ENCODE results near the gene SLFN11. TPM values are rescaled to one million over a fixed set of nuclear protein-coding genes. Genes with fewer than 3 reads are reported as not detected.
A peak's percentile ranks its signal among the peaks of the same experiment; 100 is the strongest.

The SLFN11 gene
- total RNA-seq, 4 donors from 2014 or later, result 3.3 to 11.4 (median 7.0) TPM

DNA sequence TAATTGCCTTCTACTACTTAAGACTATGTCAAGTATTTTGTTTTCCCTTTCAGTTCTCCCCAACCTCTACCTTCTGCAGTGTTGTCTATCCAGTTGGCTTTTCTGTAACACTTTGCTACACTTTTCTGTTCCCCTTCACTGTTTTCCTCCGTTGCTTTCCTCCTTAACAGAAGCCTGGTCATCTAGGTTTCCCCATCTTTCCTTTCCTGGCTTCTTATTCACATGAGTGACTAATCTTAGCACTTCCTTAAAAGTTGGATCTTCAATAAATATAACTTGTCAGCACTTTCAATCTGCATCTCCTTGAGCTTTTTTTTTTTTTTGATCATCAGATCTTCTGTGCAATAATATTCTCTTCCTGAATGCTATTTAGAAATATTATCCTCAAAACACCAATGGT lies 2.8 kb upstream of the SLFN11 start:
- TF ChIP-seq POLR2A (IDR thresholded peaks at IDR 0.05), result no peak
- TF ChIP-seq, protein P1, sequence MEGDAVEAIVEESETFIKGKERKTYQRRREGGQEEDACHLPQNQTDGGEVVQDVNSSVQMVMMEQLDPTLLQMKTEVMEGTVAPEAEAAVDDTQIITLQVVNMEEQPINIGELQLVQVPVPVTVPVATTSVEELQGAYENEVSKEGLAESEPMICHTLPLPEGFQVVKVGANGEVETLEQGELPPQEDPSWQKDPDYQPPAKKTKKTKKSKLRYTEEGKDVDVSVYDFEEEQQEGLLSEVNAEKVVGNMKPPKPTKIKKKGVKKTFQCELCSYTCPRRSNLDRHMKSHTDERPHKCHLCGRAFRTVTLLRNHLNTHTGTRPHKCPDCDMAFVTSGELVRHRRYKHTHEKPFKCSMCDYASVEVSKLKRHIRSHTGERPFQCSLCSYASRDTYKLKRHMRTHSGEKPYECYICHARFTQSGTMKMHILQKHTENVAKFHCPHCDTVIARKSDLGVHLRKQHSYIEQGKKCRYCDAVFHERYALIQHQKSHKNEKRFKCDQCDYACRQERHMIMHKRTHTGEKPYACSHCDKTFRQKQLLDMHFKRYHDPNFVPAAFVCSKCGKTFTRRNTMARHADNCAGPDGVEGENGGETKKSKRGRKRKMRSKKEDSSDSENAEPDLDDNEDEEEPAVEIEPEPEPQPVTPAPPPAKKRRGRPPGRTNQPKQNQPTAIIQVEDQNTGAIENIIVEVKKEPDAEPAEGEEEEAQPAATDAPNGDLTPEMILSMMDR (IDR thresholded peaks at IDR 0.05), result no peak
- intact Hi-C loops (cut with DNase I; ENCODE audit: low total_unique reads), result no loop called here
- H3K4me3 ChIP-seq (ENCODE audit: low read depth, poor library complexity, severe bottlenecking), result no peak overlapping the region
- no peak for DNase-seq (ENCODE audit: low spot score in 2 of 2)
- 25 to 32% methylated on average over 1 of the region's 1 CpG for whole genome bisulfite sequencing, 2 donors

DNA sequence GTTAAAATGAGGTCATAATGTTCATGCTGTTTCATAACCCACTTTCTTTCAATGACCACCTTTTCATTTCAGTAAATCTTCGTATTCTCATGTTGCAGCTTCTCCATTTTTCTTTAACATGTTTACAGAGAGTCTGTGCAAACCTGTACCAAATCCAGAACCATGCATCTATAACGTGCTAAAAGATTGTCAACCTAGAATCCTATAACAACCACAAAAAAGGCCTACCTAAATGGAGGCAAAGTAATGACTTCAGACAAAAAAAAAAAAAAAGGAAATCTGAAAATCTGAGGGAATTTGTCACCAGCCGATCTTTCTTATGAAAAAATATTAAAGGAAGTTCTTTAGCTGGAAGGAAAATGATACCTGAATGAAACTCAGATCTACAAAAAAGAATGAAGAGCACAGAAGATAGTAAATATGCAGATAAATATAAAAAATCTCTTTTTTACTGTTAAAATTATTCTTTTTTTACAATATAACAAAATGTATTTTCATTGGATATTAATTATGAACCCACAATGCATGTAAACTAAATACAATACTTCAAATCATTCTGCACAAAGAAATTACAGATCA lies 1.4 kb upstream of the SLFN11 start:
- intact Hi-C loops (cut with DNase I; ENCODE audit: low total_unique reads), result no loop called here
- DNase-seq (ENCODE audit: low spot score in 2 of 2), result no peak
- TF ChIP-seq POLR2A (IDR thresholded peaks at IDR 0.05), result no peak
- TF ChIP-seq, protein P1 (IDR thresholded peaks at IDR 0.05), result no peak
- 30 to 38% methylated on average over 3 of the region's 3 CpGs for WGBS, 2 donors
- H3K4me3 ChIP-seq (ENCODE audit: low read depth, poor library complexity, severe bottlenecking), result no peak overlapping the region

DNA sequence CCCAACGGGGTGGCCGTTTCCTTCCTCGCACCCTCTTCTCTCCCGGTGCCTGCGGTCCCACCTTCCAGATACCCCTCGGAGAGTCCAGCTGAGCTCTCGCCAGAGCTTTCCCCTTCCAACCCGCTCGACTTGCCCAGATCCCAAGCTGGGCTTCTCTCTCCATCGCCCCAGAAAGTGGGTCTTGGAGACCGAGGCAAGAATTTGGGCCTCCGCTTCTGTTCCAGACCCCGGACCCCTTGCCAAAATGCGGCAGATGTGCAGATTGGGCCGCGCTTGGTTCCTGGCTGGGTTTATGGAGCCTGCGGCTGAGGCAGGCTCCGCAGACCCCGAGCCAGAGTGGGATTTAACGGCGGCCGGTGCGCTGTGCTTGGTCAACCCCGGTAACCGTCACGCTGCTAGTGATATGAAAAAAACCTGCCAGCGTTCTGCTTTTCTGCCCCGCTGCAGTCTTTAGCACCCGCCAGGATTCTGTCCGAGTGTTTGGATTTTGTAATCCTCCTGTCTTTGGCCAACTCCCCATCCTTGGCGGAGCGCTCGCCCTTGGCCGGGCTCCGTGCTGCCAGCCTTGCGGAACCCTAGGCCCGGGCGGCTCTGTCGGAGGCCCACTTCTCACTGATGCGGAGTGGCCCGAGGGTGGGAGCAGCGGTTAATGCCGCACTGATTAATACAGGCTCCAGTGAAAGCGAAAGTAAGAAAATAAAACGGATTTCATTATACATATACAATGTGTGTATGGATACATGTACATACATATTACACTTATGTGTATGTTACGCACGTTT lies 754 bp upstream of the SLFN11 start:
- TF ChIP-seq POLR2A (IDR thresholded peaks at IDR 0.05), result no peak
- TF ChIP-seq, protein P1 (IDR thresholded peaks at IDR 0.05), result no peak
- 1 to 2% methylated on average over 38 to 46 of the region's 47 CpGs for whole genome bisulfite sequencing, 2 donors
- intact Hi-C loops (cut with DNase I; ENCODE audit: low total_unique reads), result no loop called here
- peak; percentile 34 to 93 for DNase-seq (ENCODE audit: low spot score in 2 of 2)
- H3K4me3 ChIP-seq (ENCODE audit: low read depth, poor library complexity, severe bottlenecking), result peak overlapping the region; percentile 50

DNA sequence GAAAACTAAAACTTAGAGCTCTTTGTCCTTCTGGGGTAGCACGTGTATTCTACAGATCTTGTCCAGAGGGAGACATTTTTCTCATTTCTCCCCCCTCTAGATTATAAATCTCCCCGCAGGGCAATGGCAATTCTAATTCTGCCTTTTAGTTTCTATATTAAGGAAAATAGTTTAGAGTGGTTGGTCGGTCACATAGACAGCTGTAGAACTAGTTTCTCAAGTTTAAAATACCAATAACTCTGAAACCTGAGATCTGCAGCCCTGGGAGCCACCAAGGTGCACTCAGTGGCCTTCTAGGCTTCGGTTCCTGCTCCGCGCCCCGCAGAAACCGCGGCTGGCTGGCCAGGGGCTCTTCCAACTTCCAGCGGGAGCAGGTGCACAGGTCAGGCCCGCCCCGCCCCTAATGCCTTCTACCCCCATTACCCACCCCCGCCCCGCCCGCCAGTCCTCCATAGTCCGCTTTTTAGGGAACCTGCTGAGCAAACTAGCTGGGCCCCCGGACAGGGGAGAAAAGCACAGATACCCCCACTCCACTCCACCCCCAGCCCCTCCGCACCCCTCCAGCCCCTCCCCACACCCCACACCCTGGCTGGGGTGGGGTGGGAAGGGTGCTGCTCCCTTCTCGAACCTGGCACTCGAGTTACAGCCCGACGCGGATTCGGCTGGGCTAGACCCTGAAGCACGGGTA lies 431 bp downstream of the SLFN11 start:
- WGBS, 2 donors, result 0 to 1% methylated on average over 18 to 23 of the region's 25 CpGs
- intact Hi-C loops (cut with DNase I; ENCODE audit: low total_unique reads), result no loop called here
- DNase-seq (ENCODE audit: low spot score in 2 of 2), result no peak
- no peak for TF ChIP-seq POLR2A (IDR thresholded peaks at IDR 0.05)
- TF ChIP-seq, protein P1 (IDR thresholded peaks at IDR 0.05), result no peak
- H3K4me3 ChIP-seq (ENCODE audit: low read depth, poor library complexity, severe bottlenecking), result peak overlapping the region; percentile 50

DNA sequence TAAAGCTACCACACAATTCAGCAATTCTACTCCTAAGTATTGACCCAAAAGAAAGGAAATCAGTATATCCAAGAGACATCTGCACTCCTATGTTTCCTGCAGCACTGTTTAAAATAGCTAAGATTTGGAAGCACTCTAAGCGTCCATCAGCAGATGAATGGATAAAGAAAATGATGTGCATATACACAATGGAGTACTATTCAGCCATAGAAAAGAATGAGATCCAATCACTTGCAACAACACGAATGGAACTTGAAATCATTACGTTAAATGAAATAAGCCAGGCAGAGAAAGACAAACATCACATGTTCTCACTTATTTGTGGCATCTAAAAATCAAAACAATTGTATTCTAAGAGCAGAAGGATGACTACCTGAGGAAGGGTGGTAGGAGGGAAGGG lies 1.5 kb downstream of the SLFN11 start:
- WGBS, 2 donors, result 83 to 87% methylated on average over 3 of the region's 3 CpGs

More for the DNA sequence above, 1.5 kb downstream of the SLFN11 start:
- DNase-seq (ENCODE audit: low spot score in 2 of 2), result no peak
- TF ChIP-seq, protein P1 (IDR thresholded peaks at IDR 0.05), result no peak
- TF ChIP-seq POLR2A (IDR thresholded peaks at IDR 0.05), result no peak
- H3K4me3 ChIP-seq (ENCODE audit: low read depth, poor library complexity, severe bottlenecking), result no peak overlapping the region
- intact Hi-C loops (cut with DNase I; ENCODE audit: low total_unique reads), result no loop called here
